ENCODE data around the gene CBX5. TPM values are rescaled to one million over a fixed set of nuclear protein-coding genes. Genes with fewer than 3 reads are reported as not detected.

CBX5 gene
- total and polyA plus RNA-seq, 10 of the 15 experiments (the other 5 are each of a cell fraction or from before 2014, with no cell fraction given) = 46.7 to 138 (median 74.6) TPM

DNA sequence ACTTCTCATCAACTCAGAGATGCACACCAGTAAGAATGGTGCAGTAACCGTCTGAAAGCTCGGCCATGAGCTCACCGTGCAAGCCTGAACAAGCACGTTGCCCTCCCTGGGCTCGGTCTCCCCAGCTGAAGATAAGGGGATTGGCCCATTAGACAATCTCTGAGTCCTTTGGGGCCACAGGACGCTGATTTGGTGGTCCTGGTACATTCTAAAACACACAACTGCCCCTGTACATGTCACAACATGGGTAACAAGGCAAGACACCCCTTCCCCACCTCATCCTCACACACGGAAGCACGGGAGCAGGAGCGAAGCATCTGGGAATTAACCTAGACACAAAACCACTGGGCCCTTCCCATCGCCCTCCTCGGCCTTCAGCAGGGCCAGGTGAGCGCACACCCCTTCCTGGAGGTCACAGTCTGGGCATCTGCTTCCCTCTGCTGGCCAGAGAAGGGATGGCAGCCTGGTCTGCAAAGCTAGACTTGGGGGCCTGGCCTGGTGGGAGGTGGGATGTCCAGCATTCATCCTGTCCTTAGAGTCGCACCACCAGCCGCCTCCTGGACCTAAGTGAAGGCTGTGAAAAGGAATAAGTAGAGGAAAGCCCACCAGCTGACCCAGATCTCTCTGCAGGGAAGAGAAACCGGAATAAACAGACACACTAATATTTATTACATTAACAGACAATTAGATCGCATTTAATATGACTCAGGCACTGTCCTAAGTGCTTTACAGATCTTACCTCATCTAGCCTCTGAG is 72.2 kb downstream of the CBX5 start:
- ATAC-seq = peak; percentile 98
- 3% methylated on average over 16 of the region's 16 CpGs for WGBS (ENCODE audit: insufficient coverage, insufficient replicate concordance, low lambda C conversion rate, missing lambda C conversion rate)
- no peak overlapping the region for H3K27ac ChIP-seq (ENCODE audit: control insufficient read depth, insufficient read depth)
- intact Hi-C loops (cut with micrococcal nuclease; ENCODE audit: unreplicated experiment) = loop anchor here (1.0 to 10.0 kb wide), 2 partner anchors 201 to 453 kb away; partner anchors contain the start of gene CISTR
- no peak overlapping the region for H3K9ac ChIP-seq (ENCODE audit: control insufficient read depth, insufficient read depth, low read length)
- in situ Hi-C loops (cut with MboI) = no loop called here
- CTCF ChIA-PET = interaction anchor here (0.6 to 7.7 kb wide), 29 partner anchors 8 to 464 kb away, joined by 3 to 139 read pairs (median 5); partner anchors contain the start of genes HOXC10, HOXC4, HOXC5 and HOXC6
- H3K9me3 ChIP-seq (replicated peaks; ENCODE audit: control insufficient read depth, insufficient read depth, low read length) = no peaks in the 10 kb centered on the region
- H3K4me2 ChIP-seq (ENCODE audit: control insufficient read depth, insufficient read depth) = no peak overlapping the region
- H3K79me2 ChIP-seq (ENCODE audit: control insufficient read depth, insufficient read depth, low read length) = no peaks in the 10 kb centered on the region
- SMC1A ChIA-PET (ENCODE audit: uncharacterized antibody, unreplicated experiment) = interaction anchor here (0.7 to 4.4 kb wide), 19 partner anchors 9 to 451 kb away, joined by 3 to 30 read pairs (median 5); partner anchors contain the start of genes HOXC10, HOXC4, HOXC5 and HOXC6
- H2AFZ ChIP-seq (ENCODE audit: control insufficient read depth, low read depth, low read length) = no peak overlapping the region
- POLR2A ChIA-PET = interaction anchor here (0.6 to 1.3 kb wide), 5 partner anchors 9 to 574 kb away, joined by 3 to 5 read pairs (median 4); no protein-coding TSS in a partner anchor
- RAD21 ChIA-PET (ENCODE audit: unreplicated experiment) = interaction anchor here (0.7 to 5.8 kb wide), 16 partner anchors 9 to 222 kb away, joined by 3 to 38 read pairs (median 5); partner anchors contain the start of genes COPZ1, HOXC10, HOXC4 and HOXC5
- FAIRE-seq = peak; percentile 87
- DNase-seq (ENCODE audit: low read depth, low spot score) = no peak
- no peaks in the 10 kb centered on the region for H3K36me3 ChIP-seq (ENCODE audit: control insufficient read depth in 2 of 2, insufficient read depth in 2 of 2, low read length in 1 of 2)
- peak; percentile 23; the same call in 1 of the 2 replicates for TF ChIP-seq PAX5 (IDR thresholded peaks at IDR 0.05; ENCODE audit: borderline replicate concordance, low read depth, low read length)
- no peak for TF ChIP-seq CBX3 (IDR thresholded peaks at IDR 0.05; ENCODE audit: borderline replicate concordance, low read depth)
- TF ChIP-seq, protein P1, sequence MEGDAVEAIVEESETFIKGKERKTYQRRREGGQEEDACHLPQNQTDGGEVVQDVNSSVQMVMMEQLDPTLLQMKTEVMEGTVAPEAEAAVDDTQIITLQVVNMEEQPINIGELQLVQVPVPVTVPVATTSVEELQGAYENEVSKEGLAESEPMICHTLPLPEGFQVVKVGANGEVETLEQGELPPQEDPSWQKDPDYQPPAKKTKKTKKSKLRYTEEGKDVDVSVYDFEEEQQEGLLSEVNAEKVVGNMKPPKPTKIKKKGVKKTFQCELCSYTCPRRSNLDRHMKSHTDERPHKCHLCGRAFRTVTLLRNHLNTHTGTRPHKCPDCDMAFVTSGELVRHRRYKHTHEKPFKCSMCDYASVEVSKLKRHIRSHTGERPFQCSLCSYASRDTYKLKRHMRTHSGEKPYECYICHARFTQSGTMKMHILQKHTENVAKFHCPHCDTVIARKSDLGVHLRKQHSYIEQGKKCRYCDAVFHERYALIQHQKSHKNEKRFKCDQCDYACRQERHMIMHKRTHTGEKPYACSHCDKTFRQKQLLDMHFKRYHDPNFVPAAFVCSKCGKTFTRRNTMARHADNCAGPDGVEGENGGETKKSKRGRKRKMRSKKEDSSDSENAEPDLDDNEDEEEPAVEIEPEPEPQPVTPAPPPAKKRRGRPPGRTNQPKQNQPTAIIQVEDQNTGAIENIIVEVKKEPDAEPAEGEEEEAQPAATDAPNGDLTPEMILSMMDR (IDR thresholded peaks at IDR 0.05 in 2 of 3, conservative IDR thresholded peaks at IDR 0.05 in 1 of 3; ENCODE audit: control insufficient read depth in 2 of 3, extremely low read depth in 1 of 3, insufficient read depth in 1 of 3, low read depth in 3 of 3, low read length in 3 of 3) = peak; percentile 93 to 97 (median 97)
- peak; percentile 53; the same call in 1 of the 2 replicates for TF ChIP-seq YY1 (IDR thresholded peaks at IDR 0.05; ENCODE audit: low read depth, low read length)
- TF ChIP-seq RAD21 (IDR thresholded peaks at IDR 0.05; ENCODE audit: insufficient read depth, low read depth, low read length) = peak; percentile 87
- TF ChIP-seq ATF7 (IDR thresholded peaks at IDR 0.05; ENCODE audit: low read depth) = peak; percentile 16; the same call in 1 of the 2 replicates
- no peak for TF ChIP-seq ESRRA (IDR thresholded peaks at IDR 0.05; ENCODE audit: low read length)
- TF ChIP-seq SMC3 (IDR thresholded peaks at IDR 0.05; ENCODE audit: borderline replicate concordance, low read length) = peak; percentile 89
- 0 out of 2 replicates have a peak, but pooled peaks have one; percentile 19 for TF ChIP-seq IKZF1 (conservative IDR thresholded peaks at IDR 0.05)
- TF ChIP-seq IRF4 (IDR thresholded peaks at IDR 0.05; ENCODE audit: low read depth, low read length) = 0 out of 2 replicates have a peak, but pooled peaks have one; percentile 27
- H3K27me3 ChIP-seq (replicated peaks in 1 of 2; ENCODE audit: control insufficient read depth in 2 of 2, insufficient read depth in 2 of 2, low read length in 1 of 2) = peaks cover 0 to 2% of the 10 kb centered on the region in 2 experiments; a peak in 3 of 4 replicates
- BruUV-seq (replicated peaks) = no TSS peak
- H3K4me3 ChIP-seq = no peak overlapping the region
- no peaks in the 10 kb centered on the region for H4K20me1 ChIP-seq (ENCODE audit: control insufficient read depth, insufficient read depth)
- no peaks in the 10 kb centered on the region for H3K4me1 ChIP-seq (ENCODE audit: control insufficient read depth, insufficient read depth, low read length)

Data from GM12878 (cell line).